ENCODE measurements around the gene CBR4.
A peak's percentile ranks its signal among the peaks of the same experiment; 100 is the strongest.
"Not testable (repeated sequence)": the region's sequence is repeated elsewhere in the genome, so short reads cannot be mapped to it uniquely, and the experiment has no call there.

Gene CBR4

GRCh38 chr4:169010125-169011023, at the start of gene CBR4:
CBR4 (minus strand) TSS chr4:169010255; CDS start chr4:169010089, 166 bp downstream.
- peak; percentile 94 to 99 (median 96) for DNase-seq

GRCh38 chr4:169059306-169060211, 49.5 kb upstream of the CBR4 start:
- no peak for DNase-seq

- no peak for DNase-seq
Measured at GRCh38 chr4:169058312-169058711, 48.3 kb upstream of the CBR4 start.

- DNase-seq: no peak
Measured at GRCh38 chr4:169054879-169055278, 44.8 kb upstream of the CBR4 start.

GRCh38 chr4:169052594-169052945, 42.5 kb upstream of the CBR4 start:
- DNase-seq: no peak

GRCh38 chr4:169051761-169052593, 41.9 kb upstream of the CBR4 start:
- DNase-seq: no peak

- no peak for DNase-seq
Measured at GRCh38 chr4:169050881-169051760, 41.1 kb upstream of the CBR4 start.

GRCh38 chr4:169050284-169050683, 40.2 kb upstream of the CBR4 start:
- DNase-seq: no peak

GRCh38 chr4:169048868-169049414, 38.9 kb upstream of the CBR4 start:
- DNase-seq: no peak

- DNase-seq: no peak
Measured at GRCh38 chr4:169047956-169048355, 37.9 kb upstream of the CBR4 start.

GRCh38 chr4:169045862-169046584, 36.0 kb upstream of the CBR4 start:
- peak in 1 of 3 experiments; percentile 10 for DNase-seq

GRCh38 chr4:169044714-169045447, 34.8 kb upstream of the CBR4 start:
- no peak for DNase-seq

- peak in 1 of 3 experiments; percentile 45 for DNase-seq
Measured at GRCh38 chr4:169042608-169043007, 32.6 kb upstream of the CBR4 start.

- DNase-seq: no peak
Measured at GRCh38 chr4:169040559-169041261, 30.7 kb upstream of the CBR4 start.

GRCh38 chr4:169039251-169039954, 29.3 kb upstream of the CBR4 start:
- no peak for DNase-seq

GRCh38 chr4:169037506-169037905, 27.5 kb upstream of the CBR4 start:
- no peak for DNase-seq

GRCh38 chr4:169035871-169036620, 26.0 kb upstream of the CBR4 start:
- not testable (repeated sequence) for DNase-seq

GRCh38 chr4:169033660-169034059, 23.6 kb upstream of the CBR4 start:
- peak; percentile 21 to 52 (median 44) for DNase-seq

All from NCI-H1417 (cell line).